ENCODE measurements around the gene ZKSCAN1.
A peak's percentile ranks its signal among the peaks of the same experiment; 100 is the strongest.
"Not testable (repeated sequence)": the region's sequence is repeated elsewhere in the genome, so short reads cannot be mapped to it uniquely, and the experiment has no call there.

The ZKSCAN1 gene

DNA sequence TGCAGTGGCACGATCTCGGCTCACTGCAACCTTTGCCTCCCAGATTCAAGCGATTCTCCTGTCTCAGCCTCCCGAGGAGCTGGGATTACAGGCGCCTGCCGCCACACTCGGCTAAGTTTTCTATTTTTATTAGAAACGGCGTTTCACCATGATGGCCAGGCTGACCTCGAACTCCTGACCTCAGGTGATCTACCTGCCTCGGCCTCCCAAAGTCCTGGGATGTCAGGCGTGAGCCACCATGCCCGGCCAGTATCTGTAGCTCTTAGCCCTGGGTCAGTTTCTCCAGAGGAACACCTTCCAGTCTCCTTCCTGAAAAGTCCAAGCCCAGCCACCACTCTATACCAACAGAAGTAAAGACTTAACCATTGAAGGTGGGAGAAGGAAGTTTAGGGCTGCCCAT lies 15.2 kb upstream of the ZKSCAN1 start:
- no peak for DNase-seq (ENCODE audit: low read depth, low spot score)

DNA sequence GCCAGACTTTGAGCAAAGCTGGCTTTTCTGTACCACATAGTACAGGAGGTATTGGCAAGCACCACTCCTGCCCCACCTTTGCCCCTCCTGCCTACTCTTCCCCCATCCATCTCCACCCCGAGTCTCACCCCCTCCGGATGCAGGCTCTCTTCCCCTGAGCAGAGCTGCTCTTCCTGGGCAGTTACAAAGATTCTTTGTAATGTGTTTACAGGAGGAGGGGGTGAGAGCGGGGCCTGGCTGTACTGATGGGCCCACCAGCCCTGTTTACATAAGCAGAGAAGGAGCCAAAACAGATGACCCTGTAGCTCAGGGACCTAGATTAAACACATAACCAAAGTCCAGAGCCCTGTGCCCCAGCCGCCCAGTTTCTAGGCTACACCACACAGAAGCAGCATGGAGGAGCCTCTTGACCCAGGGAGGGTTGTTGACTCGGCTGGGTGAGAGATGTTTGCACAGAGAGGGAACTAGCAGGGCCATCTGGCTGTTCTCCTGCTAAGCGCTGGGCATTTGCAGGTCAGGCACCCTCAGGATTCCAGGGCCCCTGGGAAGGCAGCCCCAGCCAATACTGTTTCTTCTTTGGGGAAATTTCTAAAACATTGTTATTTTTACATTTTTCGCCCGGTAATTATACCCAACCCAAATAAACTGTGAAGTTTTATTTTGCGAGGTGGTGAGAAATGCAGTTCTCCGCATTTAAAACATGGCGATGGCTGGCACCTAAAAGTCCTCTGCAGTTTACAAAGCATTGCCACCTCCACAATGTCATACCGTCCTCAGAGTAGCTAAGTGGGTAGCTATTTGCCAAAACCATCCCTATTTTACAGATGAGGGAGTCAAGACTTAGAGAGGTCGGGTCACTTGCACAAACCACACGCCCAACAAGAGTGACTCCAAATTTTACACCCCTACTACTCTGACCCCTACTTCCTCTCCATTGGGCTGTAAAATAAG lies 11.4 kb upstream of the ZKSCAN1 start:
- no peak for DNase-seq (ENCODE audit: low read depth, low spot score)

- DNase-seq (ENCODE audit: low read depth, low spot score) = no peak
Observed at GRCh38 chr7:100007887-100008286, 7.5 kb upstream of the ZKSCAN1 start.

DNA sequence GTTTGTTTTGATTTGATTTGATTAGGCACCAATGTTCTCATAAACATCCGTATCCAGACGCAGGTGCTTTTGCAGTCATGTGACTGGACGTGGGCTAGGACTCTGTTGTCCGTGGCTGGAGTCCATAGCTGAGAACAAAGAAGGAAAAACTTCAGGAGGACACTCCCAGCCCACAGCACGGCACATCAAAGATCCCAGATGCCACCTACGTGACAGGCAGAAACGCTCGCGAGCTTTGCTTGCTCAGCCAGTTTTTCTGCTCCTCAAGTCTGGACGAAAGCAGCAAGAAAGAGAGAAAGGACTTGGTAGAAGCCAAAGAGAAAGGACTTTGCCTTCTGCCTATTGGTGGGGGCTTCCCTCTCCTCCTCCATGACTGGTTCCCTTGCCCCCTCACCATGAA lies 6.9 kb upstream of the ZKSCAN1 start:
- DNase-seq (ENCODE audit: low read depth, low spot score) = peak; percentile 63

DNA sequence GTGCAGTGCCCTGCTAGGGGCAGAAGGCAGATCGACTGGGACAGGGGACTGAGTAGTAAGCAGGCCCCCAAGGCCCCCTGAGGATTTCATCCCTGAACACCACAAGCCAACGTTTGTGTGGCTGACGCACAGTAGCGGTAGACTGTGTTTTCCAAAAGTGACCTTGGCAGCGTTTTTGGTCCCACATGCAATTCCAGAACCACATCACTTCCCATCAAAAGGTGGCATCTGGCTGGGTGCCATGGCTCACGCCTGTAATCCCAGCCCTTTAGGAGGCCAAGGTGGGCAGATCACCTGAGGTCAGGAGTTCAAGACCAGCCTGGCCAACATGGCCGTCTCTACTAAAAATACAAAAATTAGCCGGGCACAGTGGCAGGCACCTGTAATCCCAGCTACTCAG lies 5.4 kb upstream of the ZKSCAN1 start:
- DNase-seq (ENCODE audit: low read depth, low spot score) = not testable (repeated sequence)

- no peak for DNase-seq (ENCODE audit: low read depth, low spot score)
Observed at GRCh38 chr7:100010901-100011300, 4.5 kb upstream of the ZKSCAN1 start.

DNA sequence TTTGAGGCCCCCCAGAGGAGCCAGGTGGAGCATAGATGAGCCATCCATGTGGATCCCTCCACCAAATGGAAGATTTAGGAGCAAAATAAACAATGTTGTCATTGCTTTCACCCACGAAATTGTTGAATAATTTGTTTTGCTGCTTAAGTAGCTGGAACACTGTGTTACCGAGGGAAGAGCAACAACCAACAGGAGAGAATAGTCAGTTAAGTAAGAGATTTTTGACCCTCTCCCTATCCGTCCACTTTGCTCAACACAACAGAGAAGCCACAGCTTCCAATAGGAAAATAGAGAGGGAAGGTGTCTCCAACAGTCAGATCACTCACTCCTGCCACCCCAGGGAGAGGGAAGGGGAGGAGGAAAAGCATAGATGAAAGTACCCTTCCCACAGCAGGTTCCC lies 3.9 kb upstream of the ZKSCAN1 start:
- no peak for DNase-seq (ENCODE audit: low read depth, low spot score)

DNA sequence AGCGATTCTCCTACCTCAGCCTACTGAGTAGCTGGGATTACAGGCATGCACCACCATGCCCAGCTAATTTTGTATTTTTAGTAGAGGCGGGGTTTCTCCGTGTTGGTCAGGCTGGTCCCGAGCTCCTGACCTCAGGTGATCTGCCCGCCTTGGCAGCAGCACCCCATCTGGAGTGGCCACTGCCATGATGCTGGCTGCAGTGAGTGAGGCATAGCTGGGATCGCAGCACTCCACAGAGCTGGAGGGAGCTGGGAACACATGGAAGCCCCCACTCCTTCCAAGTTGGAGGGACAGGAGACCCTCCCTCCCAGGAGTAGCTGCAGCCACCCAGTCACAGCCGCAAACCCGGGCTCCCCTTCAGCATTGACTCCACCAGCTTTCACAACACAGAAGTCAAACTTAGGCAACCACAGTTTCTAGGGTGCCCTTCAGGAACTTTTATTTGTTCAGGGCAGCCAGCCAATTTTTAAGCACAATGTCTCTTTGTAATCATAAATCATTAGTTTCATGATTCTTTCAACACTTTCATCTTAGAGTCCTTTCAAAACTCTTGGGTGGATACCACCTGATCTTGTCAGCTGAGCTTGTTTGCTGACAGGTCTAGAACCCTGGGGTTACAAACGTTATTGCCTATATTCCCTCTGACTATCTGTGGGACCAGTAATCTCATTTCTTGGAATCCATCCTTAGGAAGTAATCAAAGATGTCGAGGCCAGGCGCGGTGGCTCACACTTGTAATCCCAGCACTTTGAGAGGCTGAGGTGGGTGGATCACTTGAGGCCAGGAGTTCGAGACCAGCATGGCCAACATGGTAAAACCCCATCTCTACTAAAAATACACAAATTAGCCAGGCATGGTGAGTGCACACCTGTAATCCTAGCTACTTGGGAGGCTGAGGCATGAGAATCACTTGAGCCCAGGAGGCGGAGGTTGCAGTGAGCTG lies 2.7 kb upstream of the ZKSCAN1 start:
- not testable (repeated sequence) for DNase-seq (ENCODE audit: low read depth, low spot score)

DNA sequence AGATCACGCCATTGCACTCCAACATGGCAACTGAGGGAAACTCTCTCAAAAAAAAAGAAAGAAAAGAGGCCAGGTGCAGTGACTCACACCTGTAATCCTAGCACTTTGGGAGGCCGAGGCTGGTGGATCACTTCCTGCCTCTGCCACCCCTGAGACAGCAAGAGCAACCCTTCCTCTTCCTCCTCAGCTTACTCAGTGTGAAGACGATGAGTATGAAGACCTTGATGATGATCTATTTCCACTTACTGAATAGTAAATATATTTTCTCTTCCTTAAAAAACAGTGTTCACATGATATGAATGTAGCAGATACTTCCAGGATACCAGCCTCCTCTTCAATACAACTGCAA lies 2.1 kb upstream of the ZKSCAN1 start:
- DNase-seq (ENCODE audit: low read depth, low spot score) = no peak

DNA sequence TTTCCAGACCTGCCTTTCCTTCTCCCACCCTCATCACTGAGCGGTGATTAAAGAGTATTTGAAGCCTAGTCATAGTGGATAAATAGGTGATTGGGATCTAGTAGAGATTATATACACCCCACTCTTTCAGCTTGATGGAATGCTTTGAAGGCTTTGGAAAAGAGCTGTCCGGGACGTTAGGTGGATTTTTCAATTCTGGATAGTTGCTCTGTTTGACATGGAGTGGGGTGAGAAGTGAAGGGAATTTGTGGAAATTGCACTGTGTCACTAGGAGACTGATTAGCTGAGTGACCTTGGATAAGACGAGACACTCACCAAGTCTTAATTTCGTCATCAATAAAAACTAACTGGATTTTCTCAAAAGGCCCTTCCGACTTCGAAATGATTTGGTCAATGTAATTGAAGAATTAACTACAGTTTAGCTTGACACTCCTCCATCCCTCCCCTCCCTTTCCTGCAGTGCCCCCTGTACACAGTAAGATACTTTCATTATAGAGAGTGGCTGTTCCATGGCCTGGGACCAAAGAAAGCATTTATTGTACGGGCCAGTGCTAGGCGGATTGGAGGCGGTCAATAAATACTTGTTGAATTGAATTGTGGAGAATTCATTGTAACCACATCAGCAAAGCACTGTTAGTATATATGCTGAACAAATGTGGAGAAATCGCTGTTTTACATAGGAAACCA lies 962 bp downstream of the ZKSCAN1 start:
- no peak for DNase-seq (ENCODE audit: low read depth, low spot score)

DNA sequence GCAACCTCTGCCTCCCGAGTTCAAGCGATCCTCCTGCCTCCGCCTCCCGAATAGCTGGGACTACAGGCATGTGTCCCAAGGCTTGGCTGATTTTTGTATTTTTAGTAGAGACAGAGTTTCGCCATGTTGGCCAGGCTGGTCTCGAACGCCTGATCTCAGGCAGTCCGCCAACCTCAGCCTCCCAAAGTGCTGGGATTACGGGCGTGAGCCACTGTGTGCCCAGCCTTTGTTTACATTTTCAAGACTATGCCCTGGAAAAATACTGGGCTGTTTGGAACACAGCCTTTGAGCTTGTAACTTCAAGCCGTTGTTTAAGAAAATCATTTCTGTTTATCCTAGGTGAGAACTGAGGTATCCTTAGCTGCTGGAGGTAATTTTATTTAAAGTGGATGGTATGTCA lies 1.9 kb downstream of the ZKSCAN1 start:
- no peak for DNase-seq (ENCODE audit: low read depth, low spot score)

- DNase-seq (ENCODE audit: low read depth, low spot score) = no peak
Observed at GRCh38 chr7:100017875-100018274, 2.5 kb downstream of the ZKSCAN1 start.

- no peak for DNase-seq (ENCODE audit: low read depth, low spot score)
Observed at GRCh38 chr7:100019908-100020307, 4.5 kb downstream of the ZKSCAN1 start.

- no peak for DNase-seq (ENCODE audit: low read depth, low spot score)
Observed at GRCh38 chr7:100021297-100021696, 5.9 kb downstream of the ZKSCAN1 start.

DNA sequence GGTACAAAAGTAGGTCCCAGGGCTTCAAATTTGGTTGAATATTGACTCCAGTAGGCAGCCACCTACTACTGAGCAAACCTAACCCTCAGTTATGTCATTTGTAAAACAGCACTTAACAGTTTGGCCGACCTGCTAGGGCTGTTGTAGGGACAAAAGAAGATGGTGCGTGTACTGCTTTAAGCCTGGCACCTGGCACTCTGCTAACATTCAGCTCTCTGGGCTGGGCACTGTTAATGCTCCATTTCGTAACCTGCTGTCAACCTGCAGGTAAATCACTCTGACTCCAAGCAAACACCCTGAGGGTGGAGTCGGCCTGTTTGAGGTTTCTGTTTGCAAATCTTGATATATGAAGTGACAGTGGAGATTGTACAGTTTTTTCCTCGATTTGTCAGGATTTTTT lies 7.2 kb downstream of the ZKSCAN1 start:
- DNase-seq (ENCODE audit: low read depth, low spot score) = no peak

- no peak for DNase-seq (ENCODE audit: low read depth, low spot score)
Observed at GRCh38 chr7:100023526-100023925, 8.1 kb downstream of the ZKSCAN1 start.

DNA sequence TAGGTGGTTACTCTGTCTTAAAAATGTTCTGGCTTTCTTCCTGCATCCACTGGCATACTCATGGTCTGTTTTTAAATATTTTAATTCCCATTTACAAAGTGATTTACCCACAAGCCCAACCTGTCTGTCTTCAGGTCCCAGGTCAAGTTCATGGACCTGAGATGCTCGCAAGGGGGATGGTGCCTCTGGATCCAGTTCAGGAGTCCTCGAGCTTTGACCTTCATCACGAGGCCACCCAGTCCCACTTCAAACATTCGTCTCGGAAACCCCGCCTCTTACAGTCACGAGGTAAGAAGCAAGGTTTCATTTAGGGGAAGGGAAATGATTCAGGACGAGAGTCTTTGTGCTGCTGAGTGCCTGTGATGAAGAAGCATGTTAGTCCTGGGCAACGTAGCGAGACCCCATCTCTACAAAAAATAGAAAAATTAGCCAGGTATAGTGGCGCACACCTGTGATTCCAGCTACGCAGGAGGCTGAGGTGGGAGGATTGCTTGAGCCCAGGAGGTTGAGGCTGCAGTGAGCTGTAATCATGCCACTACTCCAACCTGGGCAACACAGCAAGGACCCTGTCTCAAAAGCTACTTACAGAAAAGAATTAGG lies 8.7 kb downstream of the ZKSCAN1 start:
- DNase-seq (ENCODE audit: low read depth, low spot score) = no peak

GRCh38 chr7:100027197-100027596 lies 11.8 kb downstream of the ZKSCAN1 start:
- no peak for DNase-seq (ENCODE audit: low read depth, low spot score)

DNA sequence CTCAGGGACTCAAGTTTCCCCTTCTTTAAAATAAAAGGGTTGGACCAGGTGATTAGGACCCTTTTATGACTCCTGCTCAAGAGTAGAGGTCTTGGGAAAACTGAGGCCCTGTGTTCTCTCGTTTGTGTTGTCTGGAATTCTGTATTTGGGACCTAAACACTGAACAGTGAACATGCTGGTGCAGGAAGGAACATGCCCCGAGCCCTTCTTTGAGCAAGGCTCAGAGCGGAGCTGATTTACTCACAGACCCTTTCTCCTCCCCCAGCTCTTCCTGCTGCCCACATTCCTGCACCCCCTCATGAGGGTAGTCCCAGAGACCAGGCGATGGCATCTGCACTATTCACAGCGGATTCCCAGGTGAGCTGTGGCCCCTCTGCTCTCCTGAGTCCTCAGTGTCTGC lies 14.2 kb downstream of the ZKSCAN1 start:
- DNase-seq (ENCODE audit: low read depth, low spot score) = no peak

GRCh38 chr7:100033526-100033925 lies 18.1 kb downstream of the ZKSCAN1 start:
- DNase-seq (ENCODE audit: low read depth, low spot score) = no peak

- DNase-seq (ENCODE audit: low read depth, low spot score) = no peak
Observed at GRCh38 chr7:100034871-100035510, 19.6 kb downstream of the ZKSCAN1 start.
